Activated naive CD4-positive, alpha-beta T cell treated with anti-CD3 and anti-CD28 coated beads for 36 hours (primary cell): ENCODE data around the gene NR1H2. TPM values are rescaled to one million over a fixed set of nuclear protein-coding genes. Genes with fewer than 3 reads are reported as not detected.

Experiments
- CTCF ChIA-PET: fragments of 350-600 bp; sonication (Branson Sonifier 250); formaldehyde crosslinking; loops from one replicate; lab custom pipeline; 2021; ENCODE audit warnings: antibody characterized with exemption; lab: Charles Lee
- DNase-seq: peaks from one replicate; pipeline ENCODE4 v3.0.0-alpha.2; 2020
- H3K27ac Mint-ChIP-seq: one replicate; pipeline ENCODE4 v1.8.0; 2021; ENCODE audit warnings: mild to moderate bottlenecking, mixed read lengths
- H3K27me3 Mint-ChIP-seq: one replicate; pipeline ENCODE4 v1.8.0; 2021; ENCODE audit warnings: low read depth, mixed read lengths
- H3K36me3 Mint-ChIP-seq: one replicate; pipeline ENCODE4 v1.8.0; 2021; ENCODE audit warnings: low read depth, mixed read lengths
- H3K4me1 Mint-ChIP-seq: one replicate; pipeline ENCODE4 v1.8.0; 2021; ENCODE audit warnings: low read depth, mixed read lengths
- H3K4me3 Mint-ChIP-seq: one replicate; pipeline ENCODE4 v1.8.0; 2021; ENCODE audit warnings: mild to moderate bottlenecking, moderate library complexity, mixed read lengths
- H3K9me3 Mint-ChIP-seq: one replicate; pipeline ENCODE4 v1.8.0; 2021; ENCODE audit warnings: mixed read lengths
- intact Hi-C: fragments of 100-400 bp; cut with micrococcal nuclease; formaldehyde crosslinking; loops from one replicate; pipeline ENCODE4 v1.15.1; 2023
- total RNA-seq, 2 experiments: library from RNA; stranded (reverse); gene quantifications; one replicate each; pipeline ENCODE4 v1.2.3, GENCODE V29; 2021

NR1H2 gene
- total RNA-seq, 2 experiments from 2014 or later = 47.2 to 49.3 TPM

GRCh38 chr19:50365434-50366306 is 10.6 kb upstream of the NR1H2 start, which contains the start of gene NAPSA:
TSS of gene NAPSA (minus strand) at chr19:50365639. CDS start at chr19:50365621, 18 bp downstream.
- peak within 1 kb of the TSS; percentile 95 for H3K27ac Mint-ChIP-seq
- intact Hi-C loops = loop anchor here (10.0 kb wide), 1 partner anchor 289 kb away; no protein-coding TSS in a partner anchor
- H3K36me3 Mint-ChIP-seq = peaks cover 12% of the 10 kb centered on the region
- peaks cover 65% of the 10 kb centered on the region for H3K4me1 Mint-ChIP-seq
- H3K27me3 Mint-ChIP-seq = no peaks in the 10 kb centered on the region
- H3K9me3 Mint-ChIP-seq = no peaks in the 10 kb centered on the region
- peak within 1 kb of the TSS; percentile 72 for H3K4me3 Mint-ChIP-seq
- CTCF ChIA-PET = interaction anchor here (0.6 to 1.3 kb wide), 3 partner anchors 9 to 220 kb away, joined by 4 to 11 read pairs (median 6); no protein-coding TSS in a partner anchor
- DNase-seq = peak; percentile 33

DNA sequence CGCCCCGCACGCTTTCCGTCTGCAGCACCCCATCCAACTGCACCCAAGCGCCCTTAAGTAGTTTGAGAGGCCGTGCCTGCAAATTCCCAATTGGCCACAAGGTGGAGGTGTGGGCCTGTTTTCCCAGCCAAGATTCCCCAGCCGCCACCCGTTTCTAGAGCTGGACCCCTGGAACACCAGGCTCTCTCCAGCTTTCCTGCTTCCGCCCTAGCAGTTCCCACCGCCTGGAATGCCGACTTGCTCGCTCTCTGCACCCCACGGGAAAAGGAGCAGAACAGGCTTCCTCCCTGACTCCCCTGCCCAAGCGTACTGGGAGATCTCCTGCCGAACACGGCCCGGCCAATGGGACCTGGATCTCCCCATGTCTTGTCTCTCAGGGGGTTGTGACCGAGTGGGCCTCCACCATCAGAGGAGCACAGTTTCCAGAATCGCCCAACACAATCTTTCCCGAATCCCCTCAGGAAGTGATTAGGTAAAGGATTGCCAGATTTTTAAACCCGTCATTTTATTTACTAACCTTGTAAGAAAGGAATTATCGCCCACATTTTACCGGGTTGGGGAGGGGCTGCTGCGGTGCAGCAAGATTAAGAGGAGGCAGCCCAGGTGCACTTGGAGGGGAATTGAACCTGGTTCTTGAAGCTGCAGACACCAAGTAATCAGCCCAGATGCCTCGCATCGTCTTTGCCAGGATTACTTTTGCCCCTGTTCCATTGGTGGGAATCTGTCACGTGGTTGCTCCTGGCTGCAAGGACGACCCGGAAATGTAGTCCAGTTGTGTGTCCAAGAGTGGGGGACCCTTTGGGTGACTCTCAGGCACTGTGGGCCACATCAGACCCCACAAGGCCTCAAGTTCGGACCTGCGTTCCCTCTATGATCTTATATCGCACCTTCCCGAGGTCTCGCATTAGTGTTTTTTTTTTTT is 7.3 kb upstream of the NR1H2 start:
- peak overlapping the region; percentile 88 for H3K27ac Mint-ChIP-seq
- no peaks in the 10 kb centered on the region for H3K9me3 Mint-ChIP-seq
- intact Hi-C loops = loop anchor here (1.0 to 10.0 kb wide), 5 partner anchors 12 to 414 kb away; no protein-coding TSS in a partner anchor
- peak; percentile 89 for DNase-seq
- H3K27me3 Mint-ChIP-seq = no peaks in the 10 kb centered on the region
- peaks cover 35% of the 10 kb centered on the region for H3K4me1 Mint-ChIP-seq
- CTCF ChIA-PET = interaction anchor here (0.9 to 3.2 kb wide), 9 partner anchors 9 to 187 kb away, joined by 3 to 19 read pairs (median 5); partner anchors contain the start of gene POLD1
- peaks cover under 1% of the 10 kb centered on the region for H3K36me3 Mint-ChIP-seq
- peak overlapping the region; percentile 88 for H3K4me3 Mint-ChIP-seq

- Mint-ChIP-seq H3K4me1 (peaks cover 27% of the 10 kb centered on the region), H3K27ac (no peak overlapping the region), H3K9me3 (no peaks in the 10 kb centered on the region), H3K4me3 (no peak overlapping the region), H3K27me3 (no peaks in the 10 kb centered on the region), H3K36me3 (peaks cover 2% of the 10 kb centered on the region)
- DNase-seq = no peak
- intact Hi-C loops = no loop called here
- CTCF ChIA-PET = no interaction called here
These were observed 4.3 kb upstream of the NR1H2 start for GRCh38 chr19:50371914-50372475.

DNA sequence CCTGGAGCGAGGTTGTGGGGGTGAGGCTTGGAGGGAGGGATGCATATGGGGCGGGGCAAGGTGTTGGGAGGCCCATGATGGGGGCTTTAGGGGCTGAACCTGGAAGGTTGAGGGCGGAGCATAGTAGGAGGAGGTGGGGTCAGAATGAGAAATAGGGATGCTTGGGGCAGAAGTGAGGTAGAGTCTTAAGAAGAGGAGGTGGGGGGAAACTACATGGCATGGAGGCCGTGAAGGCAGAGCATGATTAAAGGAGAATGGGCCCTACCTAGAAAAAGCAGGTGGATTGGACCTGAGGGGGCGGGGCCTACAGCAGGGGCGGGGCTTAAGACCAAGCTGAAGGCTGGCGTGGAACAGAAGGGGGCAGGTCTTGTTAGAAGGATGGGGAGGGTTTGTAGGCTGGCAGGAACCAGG is 799 bp downstream of the NR1H2 start:
- Mint-ChIP-seq H3K27me3 (no peaks in the 10 kb centered on the region), H3K36me3 (peaks cover 23% of the 10 kb centered on the region), H3K4me1 (peaks cover 19% of the 10 kb centered on the region), H3K27ac (peak overlapping the region; percentile 34), H3K9me3 (no peaks in the 10 kb centered on the region), H3K4me3 (peak overlapping the region; percentile 100)
- CTCF ChIA-PET = no interaction called here
- intact Hi-C loops = no loop called here
- DNase-seq = peak; percentile 59

- CTCF ChIA-PET = no interaction called here
- no peak for DNase-seq
- Mint-ChIP-seq H3K4me1 (peaks cover 19% of the 10 kb centered on the region), H3K36me3 (peaks cover 23% of the 10 kb centered on the region), H3K27me3 (no peaks in the 10 kb centered on the region), H3K4me3 (peak overlapping the region; percentile 100), H3K9me3 (no peaks in the 10 kb centered on the region), H3K27ac (peak overlapping the region; percentile 24)
- intact Hi-C loops = no loop called here
These were observed 1.3 kb downstream of the NR1H2 start for GRCh38 chr19:50377517-50377916.

DNA sequence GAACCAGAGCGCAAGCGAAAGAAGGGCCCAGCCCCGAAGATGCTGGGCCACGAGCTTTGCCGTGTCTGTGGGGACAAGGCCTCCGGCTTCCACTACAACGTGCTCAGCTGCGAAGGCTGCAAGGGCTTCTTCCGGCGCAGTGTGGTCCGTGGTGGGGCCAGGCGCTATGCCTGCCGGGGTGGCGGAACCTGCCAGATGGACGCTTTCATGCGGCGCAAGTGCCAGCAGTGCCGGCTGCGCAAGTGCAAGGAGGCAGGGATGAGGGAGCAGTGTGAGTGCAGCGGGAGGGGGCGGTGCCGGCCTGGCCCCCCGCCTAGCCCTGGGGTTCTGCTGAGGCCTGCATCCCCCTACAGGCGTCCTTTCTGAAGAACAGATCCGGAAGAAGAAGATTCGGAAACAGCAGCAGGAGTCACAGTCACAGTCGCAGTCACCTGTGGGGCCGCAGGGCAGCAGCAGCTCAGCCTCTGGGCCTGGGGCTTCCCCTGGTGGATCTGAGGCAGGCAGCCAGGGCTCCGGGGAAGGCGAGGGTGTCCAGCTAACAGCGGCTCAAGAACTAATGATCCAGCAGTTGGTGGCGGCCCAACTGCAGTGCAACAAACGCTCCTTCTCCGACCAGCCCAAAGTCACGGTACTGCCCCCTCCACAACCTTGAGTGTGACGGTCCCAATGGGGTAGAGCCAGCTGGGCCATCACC is 2.1 kb downstream of the NR1H2 start:
- no peaks in the 10 kb centered on the region for H3K27me3 Mint-ChIP-seq
- CTCF ChIA-PET = no interaction called here
- H3K4me1 Mint-ChIP-seq = peaks cover 21% of the 10 kb centered on the region
- intact Hi-C loops = no loop called here
- H3K9me3 Mint-ChIP-seq = no peaks in the 10 kb centered on the region
- no peak overlapping the region for H3K4me3 Mint-ChIP-seq
- no peak overlapping the region for H3K27ac Mint-ChIP-seq
- no peak for DNase-seq
- peaks cover 23% of the 10 kb centered on the region for H3K36me3 Mint-ChIP-seq

DNA sequence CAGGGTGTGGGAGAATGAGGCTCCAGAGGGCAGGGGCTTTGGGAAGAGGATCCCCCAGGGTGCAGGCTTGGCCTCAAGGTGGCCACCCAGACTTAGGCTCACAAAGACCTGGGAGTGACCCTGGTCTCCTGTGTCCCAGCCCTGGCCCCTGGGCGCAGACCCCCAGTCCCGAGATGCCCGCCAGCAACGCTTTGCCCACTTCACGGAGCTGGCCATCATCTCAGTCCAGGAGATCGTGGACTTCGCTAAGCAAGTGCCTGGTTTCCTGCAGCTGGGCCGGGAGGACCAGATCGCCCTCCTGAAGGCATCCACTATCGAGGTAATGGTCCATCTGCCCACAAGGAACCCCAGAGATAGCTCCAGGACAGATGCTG is 2.6 kb downstream of the NR1H2 start:
- CTCF ChIA-PET = no interaction called here
- Mint-ChIP-seq H3K27me3 (no peaks in the 10 kb centered on the region), H3K9me3 (no peaks in the 10 kb centered on the region), H3K36me3 (peaks cover 24% of the 10 kb centered on the region), H3K27ac (no peak overlapping the region), H3K4me1 (peaks cover 26% of the 10 kb centered on the region), H3K4me3 (no peak overlapping the region)
- intact Hi-C loops = no loop called here
- DNase-seq = no peak

DNA sequence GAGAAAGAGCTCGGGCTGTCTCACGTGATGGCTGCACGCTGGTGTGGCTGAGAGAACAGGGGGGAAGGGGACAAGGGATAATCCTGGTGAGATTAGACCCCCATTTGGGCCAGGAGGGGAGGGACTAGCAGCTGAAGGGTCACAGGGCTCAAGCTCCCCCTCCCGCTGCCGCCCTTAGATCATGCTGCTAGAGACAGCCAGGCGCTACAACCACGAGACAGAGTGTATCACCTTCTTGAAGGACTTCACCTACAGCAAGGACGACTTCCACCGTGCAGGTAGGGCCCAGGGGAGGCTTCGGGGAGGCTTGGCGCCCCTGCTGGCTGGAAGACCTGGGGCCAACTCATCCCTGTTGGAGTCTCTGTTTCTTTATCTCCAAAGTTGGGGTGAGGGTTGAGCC is 3.3 kb downstream of the NR1H2 start:
- no peak for DNase-seq
- CTCF ChIA-PET = no interaction called here
- H3K36me3 Mint-ChIP-seq = peaks cover 30% of the 10 kb centered on the region
- H3K9me3 Mint-ChIP-seq = no peaks in the 10 kb centered on the region
- H3K4me3 Mint-ChIP-seq = no peak overlapping the region
- intact Hi-C loops = loop anchor here (5.0 kb wide), 2 partner anchors 352 to 787 kb away; partner anchors contain the start of genes PRR12, VRK3 and ZNF473
- peaks cover 28% of the 10 kb centered on the region for H3K4me1 Mint-ChIP-seq
- H3K27me3 Mint-ChIP-seq = no peaks in the 10 kb centered on the region
- H3K27ac Mint-ChIP-seq = no peak overlapping the region

DNA sequence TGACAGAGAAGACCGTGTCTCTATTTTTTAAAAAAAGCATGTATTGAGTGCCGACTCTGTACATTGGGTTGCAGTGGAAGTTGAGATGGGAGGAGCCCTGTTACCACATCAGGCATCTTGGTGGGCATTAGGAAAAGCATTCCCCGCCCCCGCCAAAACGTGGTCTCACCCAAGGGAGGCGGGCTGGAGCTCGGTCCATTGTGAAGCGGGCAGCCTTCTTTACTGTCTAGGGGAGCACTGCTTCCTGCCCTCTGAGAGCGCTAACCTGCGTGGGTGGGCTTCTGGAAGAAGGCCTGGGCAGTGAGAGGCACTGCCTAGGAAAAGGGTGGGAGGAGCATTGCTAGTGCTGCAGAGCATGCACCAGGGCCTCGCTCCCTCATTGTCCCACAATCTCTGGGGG is 3.9 kb downstream of the NR1H2 start:
- Mint-ChIP-seq H3K9me3 (no peaks in the 10 kb centered on the region), H3K4me1 (peaks cover 31% of the 10 kb centered on the region), H3K36me3 (peaks cover 35% of the 10 kb centered on the region), H3K27me3 (no peaks in the 10 kb centered on the region), H3K27ac (no peak overlapping the region), H3K4me3 (no peak overlapping the region)
- intact Hi-C loops = loop anchor here (5.0 kb wide), 2 partner anchors 353 to 788 kb away; partner anchors contain the start of genes PRR12, VRK3 and ZNF473
- DNase-seq = no peak
- CTCF ChIA-PET = no interaction called here

DNA sequence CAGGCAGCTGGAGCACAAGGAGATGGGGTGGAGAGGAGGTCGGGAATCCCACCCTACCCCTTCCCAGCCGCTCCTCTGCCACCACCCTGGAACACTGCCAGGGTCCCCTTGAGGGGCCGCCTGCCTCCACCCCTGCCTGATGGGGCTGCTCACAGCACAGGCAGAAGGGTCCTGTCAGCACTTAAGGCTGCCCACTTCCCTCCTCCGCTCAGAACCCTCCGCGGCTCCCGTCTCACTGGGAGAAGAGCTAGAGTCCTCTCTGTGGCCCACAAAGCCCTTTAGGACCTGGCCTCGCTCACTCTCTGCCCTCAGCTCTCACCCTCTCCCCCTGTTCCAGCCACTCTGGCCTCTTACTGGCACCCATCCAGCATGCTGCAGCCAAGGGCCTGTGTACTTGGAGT is 4.5 kb downstream of the NR1H2 start:
- Mint-ChIP-seq H3K4me3 (no peak overlapping the region), H3K27ac (no peak overlapping the region), H3K27me3 (no peaks in the 10 kb centered on the region), H3K9me3 (no peaks in the 10 kb centered on the region), H3K36me3 (peaks cover 36% of the 10 kb centered on the region), H3K4me1 (peaks cover 37% of the 10 kb centered on the region)
- CTCF ChIA-PET = no interaction called here
- intact Hi-C loops = loop anchor here (5.0 kb wide), 2 partner anchors 353 to 788 kb away; partner anchors contain the start of genes PRR12, VRK3 and ZNF473
- DNase-seq = no peak
